Smooth muscle cell (in vitro differentiated cells): ENCODE results near the gene CDK17. TPM values are rescaled to one million over a fixed set of nuclear protein-coding genes. Genes with fewer than 3 reads are reported as not detected.
"Not testable (repeated sequence)": the region's sequence is repeated elsewhere in the genome, so short reads cannot be mapped to it uniquely, and the experiment has no call there.

Experiments used
- DNase-seq: peaks from one replicate; lab custom pipeline; 2025; ENCODE audit not compliant: unreplicated experiment; lab: John Stamatoyannopoulos, UW
- H2AFZ ChIP-seq: fragments of 200-600 bp; sonication (generic); 2 replicates; pipeline ENCODE4 v1.6.0; 2016; ENCODE audit warnings: antibody characterized with exemption, low read depth, mild to moderate bottlenecking
- H3F3A ChIP-seq: fragments of 200-600 bp; sonication (generic); 2 replicates; pipeline ENCODE4 v1.6.0; 2017; ENCODE audit warnings: antibody characterized with exemption, low read depth
- H3K27ac ChIP-seq: fragments of 200-600 bp; sonication (generic); 2 replicates; pipeline ENCODE4 v1.5.1; 2016; ENCODE audit warnings: low read depth, mild to moderate bottlenecking
- H3K27me3 ChIP-seq: fragments of 200-600 bp; sonication (generic); 2 replicates; pipeline ENCODE4 v1.6.1; 2016; ENCODE audit warnings: low read depth, mild to moderate bottlenecking
- H3K36me3 ChIP-seq: fragments of 200-600 bp; sonication (generic); 2 replicates; pipeline ENCODE4 v1.5.1; 2016; ENCODE audit warnings: low read depth
- H3K4me1 ChIP-seq: fragments of 200-600 bp; sonication (generic); 2 replicates; pipeline ENCODE4 v1.5.1; 2016; ENCODE audit warnings: low read depth
- H3K4me2 ChIP-seq: fragments of 200-600 bp; sonication (generic); 2 replicates; pipeline ENCODE4 v1.6.0; 2016; ENCODE audit warnings: mild to moderate bottlenecking
- H3K4me3 ChIP-seq: fragments of 200-600 bp; sonication (generic); 2 replicates; pipeline ENCODE4 v1.5.1; 2016; ENCODE audit warnings: mild to moderate bottlenecking
- H3K79me2 ChIP-seq: fragments of 200-600 bp; sonication (generic); 2 replicates; pipeline ENCODE4 v1.6.0; 2016; ENCODE audit warnings: low read depth, mild to moderate bottlenecking
- H3K9ac ChIP-seq: fragments of 200-600 bp; sonication (generic); 2 replicates; pipeline ENCODE4 v1.6.0; 2016; ENCODE audit warnings: low read depth
- H3K9me3 ChIP-seq: fragments of 200-600 bp; sonication (generic); replicated peaks from 2 replicates; pipeline ENCODE4 v1.5.1; 2016; ENCODE audit warnings: low read depth
- H4K20me1 ChIP-seq: fragments of 200-600 bp; sonication (generic); 2 replicates; pipeline ENCODE4 v1.6.0; 2016; ENCODE audit warnings: low read depth
- CTCF ChIP-seq: fragments of 200-600 bp; sonication (generic); IDR thresholded peaks from 2 replicates; pipeline ENCODE4 v1.5.1; 2017; ENCODE audit warnings: borderline replicate concordance, mild to moderate bottlenecking, antibody characterized with exemption; ENCODE audit not compliant: insufficient read depth, poor library complexity, severe bottlenecking
- WGBS: methylation state at CpG from one replicate; pipeline ENCODE4 v1.1.7; 2016; ENCODE audit warnings: low lambda C conversion rate; 5-methylcytosine and 5-hydroxymethylcytosine counted together
- polyA plus RNA-seq: library from polyadenylated mRNA; unstranded; fragments of >200 nt; fragmentation: Nextera tagmentation; extraction: Ambion mirVana; gene quantifications from 2 replicates; pipeline ENCODE4 v1.2.1, GENCODE V29; 2016
- total RNA-seq: library from RNA; depleted of rRNA; stranded (reverse); fragments of >200 nt; gene quantifications from 2 replicates; pipeline ENCODE4 v1.2.3, GENCODE V29; 2014

Gene CDK17
- total and polyA plus RNA-seq, 2 experiments from 2014 or later, result 16.0 to 49.8 TPM

- no peak for DNase-seq
- H3K9ac ChIP-seq, result no peak overlapping the region
- no peak for TF ChIP-seq CTCF
- peaks cover 73% of the 10 kb centered on the region for H4K20me1 ChIP-seq
- H3K36me3 ChIP-seq, result no peaks in the 10 kb centered on the region
- H2AFZ ChIP-seq, result no peak overlapping the region
- peaks cover 21% of the 10 kb centered on the region for H3F3A ChIP-seq
- peaks cover 79% of the 10 kb centered on the region for H3K79me2 ChIP-seq
- peaks cover 35% of the 10 kb centered on the region for H3K4me1 ChIP-seq
- no peaks in the 10 kb centered on the region for H3K9me3 ChIP-seq
- H3K4me2 ChIP-seq, result peak overlapping the region; percentile 98
- WGBS, result 75% methylated on average over 5 of the region's 5 CpGs
- H3K27ac ChIP-seq, result no peak overlapping the region
- H3K27me3 ChIP-seq, result no peaks in the 10 kb centered on the region
- H3K4me3 ChIP-seq, result peak overlapping the region; percentile 97
Observed at GRCh38 chr12:96396914-96397313, 3.3 kb downstream of the CDK17 start.

GRCh38 chr12:96396209-96396608, 4.0 kb downstream of the CDK17 start:
- peak overlapping the region; percentile 97 for H3K4me3 ChIP-seq
- H3K36me3 ChIP-seq, result no peaks in the 10 kb centered on the region
- H4K20me1 ChIP-seq, result peaks cover 80% of the 10 kb centered on the region
- H3K4me2 ChIP-seq, result peak overlapping the region; percentile 98
- H3K4me1 ChIP-seq, result peaks cover 32% of the 10 kb centered on the region
- no peaks in the 10 kb centered on the region for H3K27me3 ChIP-seq
- WGBS, result 85% methylated on average over 2 of the region's 2 CpGs
- no peak overlapping the region for H3K9ac ChIP-seq
- H3K9me3 ChIP-seq, result no peaks in the 10 kb centered on the region
- H3F3A ChIP-seq, result peaks cover 21% of the 10 kb centered on the region
- no peak for DNase-seq
- TF ChIP-seq CTCF, result no peak
- H2AFZ ChIP-seq, result no peak overlapping the region
- no peak overlapping the region for H3K27ac ChIP-seq
- H3K79me2 ChIP-seq, result peaks cover 86% of the 10 kb centered on the region

GRCh38 chr12:96395236-96395635, 5.0 kb downstream of the CDK17 start:
- 85% methylated on average over 4 of the region's 4 CpGs for WGBS
- no peak for DNase-seq
- no peak overlapping the region for H3K9ac ChIP-seq
- H3K4me2 ChIP-seq, result no peak overlapping the region
- H3K36me3 ChIP-seq, result no peaks in the 10 kb centered on the region
- no peak overlapping the region for H3K4me3 ChIP-seq
- no peak overlapping the region for H3K27ac ChIP-seq
- H3K27me3 ChIP-seq, result no peaks in the 10 kb centered on the region
- no peak overlapping the region for H2AFZ ChIP-seq
- no peak for TF ChIP-seq CTCF
- H3K79me2 ChIP-seq, result peaks cover 96% of the 10 kb centered on the region
- H4K20me1 ChIP-seq, result peaks cover 88% of the 10 kb centered on the region
- H3K4me1 ChIP-seq, result peaks cover 27% of the 10 kb centered on the region
- H3K9me3 ChIP-seq, result no peaks in the 10 kb centered on the region
- peaks cover 15% of the 10 kb centered on the region for H3F3A ChIP-seq

GRCh38 chr12:96393229-96393628, 7.0 kb downstream of the CDK17 start:
- H3K4me3 ChIP-seq, H3K4me2 ChIP-seq, H3K36me3 ChIP-seq, H3F3A ChIP-seq, H3K27me3 ChIP-seq, H3K27ac ChIP-seq, H3K9me3 ChIP-seq, H2AFZ ChIP-seq, DNase-seq, H3K9ac ChIP-seq: not testable (repeated sequence)
- Histone ChIP-seq H3K4me1 (peaks cover 20% of the 10 kb centered on the region), H4K20me1 (peaks cover 98% of the 10 kb centered on the region), H3K79me2 (peaks cover 100% of the 10 kb centered on the region)
- WGBS, result 97% methylated on average over 5 of the region's 5 CpGs
